Anterior cingulate cortex (tissue), 58 donors: ENCODE results near the gene ADA.

ENCODE experiments used
- DNase-seq, 58 donors: peaks; one replicate each; lab custom pipeline; 2025; lab: John Stamatoyannopoulos, UW

ADA gene

GRCh38 chr20:44627364-44628010, 24.0 kb downstream of the ADA start:
- DNase-seq = no peak

DNA sequence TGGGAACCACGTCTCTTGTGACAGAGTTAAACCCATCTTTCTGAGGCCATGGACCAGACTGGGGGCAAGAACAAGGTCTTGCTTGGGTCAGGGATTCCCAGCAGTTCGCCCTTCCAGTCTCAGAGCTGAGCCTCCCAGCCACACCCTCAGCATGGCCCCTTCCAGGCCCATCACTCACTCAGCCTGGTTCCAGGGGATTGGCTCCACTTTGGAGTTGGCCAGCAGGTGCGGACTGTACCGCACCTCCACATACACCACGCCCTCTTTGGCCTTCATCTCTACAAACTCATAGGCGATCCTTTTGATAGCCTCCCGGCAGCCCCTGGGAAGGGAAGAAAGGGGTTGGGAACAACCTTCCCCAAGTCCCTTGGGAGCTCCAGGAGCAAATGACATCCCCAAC, 25.2 kb downstream of the ADA start:
- no peak for DNase-seq

- DNase-seq = no peak
Measured at GRCh38 chr20:44625361-44625760, 26.1 kb downstream of the ADA start.

DNA sequence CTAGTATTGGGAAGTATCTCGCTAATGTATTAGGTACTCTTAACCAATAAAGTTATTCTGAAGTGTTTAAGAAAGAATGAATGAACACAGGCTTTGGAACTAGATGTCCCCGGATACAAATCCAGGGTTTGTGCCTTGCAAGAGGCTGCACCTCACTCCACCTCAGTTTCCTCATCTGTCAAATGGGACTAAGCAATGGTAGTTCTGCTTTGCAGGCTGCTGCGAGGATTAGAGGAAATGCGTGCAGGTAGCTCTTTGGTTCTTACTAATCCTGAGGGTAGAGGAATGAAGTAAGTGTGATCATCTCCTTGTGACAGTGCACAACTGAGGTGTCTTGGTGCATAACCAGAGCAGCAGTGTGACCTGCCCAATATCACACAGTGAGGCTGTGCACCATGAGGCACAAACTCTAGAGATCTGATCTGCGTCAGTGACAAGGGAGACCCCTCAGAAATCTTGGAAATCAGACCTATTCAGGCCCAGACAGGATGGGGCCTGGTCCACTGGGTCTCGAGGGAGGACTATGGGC, 26.7 kb downstream of the ADA start:
- no peak for DNase-seq

DNA sequence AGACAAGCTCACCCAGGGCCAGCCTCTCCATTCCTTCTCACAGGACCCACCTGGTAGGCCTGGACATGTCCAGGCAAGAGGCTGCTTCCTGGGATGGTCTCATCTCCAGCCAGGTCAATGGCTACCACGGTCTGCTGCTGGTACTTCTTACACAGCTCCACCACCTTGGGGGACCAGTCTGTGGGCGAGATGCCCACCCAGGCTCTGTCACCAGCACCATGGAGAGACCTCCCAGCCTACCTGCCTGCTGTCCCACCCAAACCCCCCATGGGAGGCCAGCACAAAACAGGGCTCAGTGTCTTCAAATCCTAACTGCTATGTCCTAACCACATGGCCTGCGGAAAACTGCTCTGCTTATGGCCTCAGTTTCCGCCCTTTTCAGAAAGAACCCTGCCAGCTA, 27.3 kb downstream of the ADA start:
- DNase-seq = no peak

GRCh38 chr20:44622501-44623270, 28.8 kb downstream of the ADA start:
- no peak for DNase-seq

DNA sequence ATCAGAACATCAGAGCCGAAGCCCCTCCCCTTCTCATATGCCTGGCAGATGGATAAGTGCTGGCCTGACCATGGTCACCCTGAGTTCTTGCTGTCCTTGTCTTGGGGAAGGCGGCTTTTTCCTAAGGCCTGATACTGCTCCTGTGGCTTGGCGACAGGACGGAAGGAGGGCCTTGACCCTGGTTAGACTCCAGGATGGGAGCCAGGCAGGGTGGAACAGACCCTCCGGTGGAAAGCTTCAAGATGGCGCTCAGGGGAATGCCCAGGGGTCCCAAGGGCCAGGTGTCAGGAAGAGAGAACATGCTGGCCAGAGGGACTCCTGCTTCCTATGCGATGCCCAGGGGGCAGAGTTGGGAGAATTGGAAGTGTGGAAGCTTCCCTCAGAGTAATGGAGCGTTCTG, 29.6 kb downstream of the ADA start:
- DNase-seq = no peak

GRCh38 chr20:44621325-44621724, 30.2 kb downstream of the ADA start:
- no peak for DNase-seq

DNA sequence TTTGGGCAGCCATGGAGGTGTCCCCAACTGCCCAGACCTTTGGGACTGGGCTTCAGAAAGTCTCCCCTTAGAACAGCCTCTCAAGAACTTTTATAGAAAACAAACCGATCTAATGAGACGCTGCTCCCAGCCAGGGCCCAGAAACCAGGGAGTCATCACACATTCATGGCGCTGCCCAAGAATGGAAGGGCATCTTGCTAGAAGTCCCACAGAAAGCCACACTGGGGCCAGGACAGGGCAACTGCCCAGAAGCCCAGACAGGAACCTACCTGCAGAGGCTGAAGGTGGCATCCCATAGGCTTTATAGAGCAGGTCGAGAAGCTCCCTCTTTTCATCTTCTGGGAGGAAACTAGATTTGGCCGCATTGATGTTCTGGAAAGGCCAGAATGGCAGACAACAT, 31.5 kb downstream of the ADA start:
- no peak for DNase-seq

DNA sequence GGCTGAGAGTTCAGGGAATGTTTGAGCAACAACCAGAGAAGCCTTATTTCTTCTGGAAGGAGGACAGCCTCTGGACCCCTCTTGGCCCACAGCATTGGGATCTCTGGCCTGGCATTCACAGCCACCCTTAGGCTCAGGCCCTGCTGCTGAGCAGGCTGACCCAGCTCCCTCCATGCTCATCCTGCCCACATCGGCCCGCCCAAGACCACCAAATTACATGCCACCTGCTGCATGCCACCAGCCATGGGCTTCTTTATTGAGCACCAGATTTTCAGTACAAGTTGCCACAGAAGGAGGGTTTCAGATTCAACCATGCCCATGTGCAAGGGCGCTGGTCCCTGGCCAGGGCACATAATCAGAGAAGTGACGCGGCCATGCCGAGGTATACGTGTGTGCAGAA, 32.2 kb downstream of the ADA start:
- no peak for DNase-seq

- peak in 1 of 58 donors; percentile 28 for DNase-seq
Measured at GRCh38 chr20:44618318-44618731, 33.2 kb downstream of the ADA start.

DNA sequence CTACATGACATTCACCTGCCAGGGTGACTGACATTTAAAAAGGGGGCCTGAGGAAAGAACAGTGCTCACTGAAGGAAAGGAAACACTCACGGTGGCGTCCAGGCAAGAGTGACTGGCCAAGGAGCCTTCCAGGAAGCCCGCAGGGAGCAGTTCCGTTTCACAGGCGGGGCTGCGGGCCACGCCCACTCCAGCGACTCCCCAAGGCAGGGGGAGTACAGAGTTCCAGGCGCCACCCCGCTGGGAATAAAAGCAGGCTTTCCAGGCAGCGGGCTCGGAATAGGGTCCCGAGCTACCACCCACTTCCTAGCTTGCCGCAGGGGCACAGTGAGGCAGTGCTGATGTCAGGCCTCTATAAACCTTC, 34.9 kb downstream of the ADA start:
- peak in 6 of 58 donors; percentile 45 to 58 (median 54) for DNase-seq

DNA sequence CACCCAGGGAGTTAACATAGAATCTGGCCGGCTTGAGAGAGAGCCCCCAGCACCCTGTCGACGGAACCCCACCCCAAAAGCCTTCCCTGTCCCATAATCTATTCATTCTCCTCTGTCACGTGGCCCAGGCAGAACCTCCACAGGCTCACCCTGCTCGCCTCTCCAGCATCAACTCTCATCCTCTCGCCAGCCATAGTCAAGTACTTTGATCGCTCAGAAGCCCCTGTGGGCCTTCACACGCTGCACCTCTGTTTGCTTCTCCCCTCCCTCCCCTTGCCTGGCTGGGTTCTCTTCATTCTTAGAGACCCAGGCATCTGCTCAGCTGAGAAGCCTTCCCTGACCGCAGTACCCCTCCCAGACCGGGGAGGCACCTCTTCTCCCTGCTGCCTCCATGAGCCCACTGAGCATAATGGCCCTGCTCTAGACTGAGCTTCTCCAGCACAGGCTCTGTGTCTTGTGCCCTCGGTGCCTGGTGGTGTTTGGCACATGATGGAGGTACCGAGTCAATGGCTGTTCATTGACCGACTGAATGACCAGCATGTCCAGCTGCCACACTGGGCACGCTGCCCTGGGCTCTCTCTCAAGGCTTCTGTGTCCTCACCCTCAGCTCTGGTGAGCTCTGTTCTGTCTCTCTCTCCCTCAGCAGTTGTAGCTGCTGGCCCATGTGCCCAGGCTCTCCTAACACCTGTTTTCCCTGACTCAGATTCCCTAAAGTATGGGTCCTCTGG, 35.5 kb downstream of the ADA start:
- peak in 54 of 58 donors; percentile 28 to 97 (median 80) for DNase-seq

GRCh38 chr20:44615169-44615791, 36.2 kb downstream of the ADA start:
- peak in 15 of 58 donors; percentile 14 to 66 (median 27) for DNase-seq

GRCh38 chr20:44614525-44614924, 37.0 kb downstream of the ADA start:
- DNase-seq = peak in 37 of 58 donors; percentile 10 to 71 (median 38)

- DNase-seq = no peak
Measured at GRCh38 chr20:44613575-44613974, 37.9 kb downstream of the ADA start.

DNA sequence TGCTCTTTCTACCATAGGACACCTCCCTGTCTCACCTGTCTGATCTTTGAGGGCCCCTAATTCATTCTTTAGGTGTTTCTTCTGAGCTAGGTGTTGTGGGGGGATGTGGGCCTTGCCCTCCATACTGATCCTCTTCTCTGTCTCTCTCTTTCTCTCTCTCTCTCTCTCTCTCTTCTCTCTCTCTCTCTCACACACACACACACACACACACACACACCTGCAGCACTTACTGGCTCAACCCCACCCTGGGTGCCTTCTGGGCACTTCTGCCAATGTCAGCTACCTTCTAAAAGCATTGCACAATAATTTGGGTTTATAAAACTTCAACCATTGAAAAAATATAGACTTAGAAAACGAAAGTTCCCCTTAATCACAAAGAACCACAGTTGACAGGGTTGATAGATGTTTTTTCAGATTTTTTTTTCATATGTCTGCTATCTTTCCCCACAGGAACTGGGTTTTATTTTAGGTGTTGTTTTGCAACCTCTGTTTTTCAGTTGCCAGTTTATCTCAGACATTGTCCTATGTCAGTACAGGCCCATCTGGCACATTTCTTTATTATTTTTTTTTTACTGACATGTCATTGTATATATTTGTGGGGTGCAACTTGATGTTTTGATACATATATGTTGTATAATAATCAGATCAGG, 41.1 kb downstream of the ADA start:
- no peak for DNase-seq

DNA sequence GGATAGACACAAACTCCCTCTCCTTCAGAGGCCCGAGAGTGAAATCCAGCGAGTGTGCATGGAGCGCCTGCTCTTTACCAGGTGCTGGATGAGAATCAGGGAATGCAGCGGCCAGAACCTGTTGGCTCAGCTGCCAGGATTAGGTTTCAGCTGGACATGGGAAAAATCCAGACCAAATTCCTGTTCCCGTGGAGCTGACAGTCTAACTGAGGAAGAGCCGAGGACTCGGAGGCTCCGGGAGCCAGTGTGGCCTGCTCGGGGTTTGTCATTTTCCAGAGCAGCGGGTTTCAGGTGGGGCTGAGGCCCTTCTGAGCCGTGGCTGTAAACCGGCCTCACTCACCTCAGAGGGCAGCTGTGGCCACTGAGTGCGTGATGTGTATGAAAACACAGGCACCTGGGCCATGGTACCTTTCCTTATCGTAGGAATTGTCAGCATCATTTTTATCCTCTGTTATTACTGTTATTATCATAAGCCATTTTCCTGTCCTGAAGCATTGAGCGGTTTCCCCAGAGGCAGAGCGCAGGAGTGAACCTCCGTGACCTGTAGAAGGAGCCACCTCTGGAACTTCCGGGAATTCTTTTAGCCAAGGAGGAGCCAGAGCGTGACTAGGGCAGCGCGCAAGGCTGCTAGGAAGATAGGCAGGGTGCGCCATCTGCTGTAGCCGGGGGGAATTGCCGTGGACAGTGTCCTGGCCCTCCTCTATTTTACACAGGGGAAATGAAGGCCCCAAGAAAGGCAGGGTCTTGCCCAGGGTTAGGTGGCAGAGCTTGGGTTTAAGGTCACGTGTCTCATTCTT, 41.8 kb downstream of the ADA start:
- peak in 55 of 58 donors; percentile 37 to 89 (median 75) for DNase-seq

- peak in 1 of 58 donors; percentile 28 for DNase-seq
Measured at GRCh38 chr20:44609006-44609515, 42.4 kb downstream of the ADA start.
